Measurements from ENCODE around the gene ABHD12B.
"Not testable (repeated sequence)": the region's sequence is repeated elsewhere in the genome, so short reads cannot be mapped to it uniquely, and the experiment has no call there.

The ABHD12B gene

DNA sequence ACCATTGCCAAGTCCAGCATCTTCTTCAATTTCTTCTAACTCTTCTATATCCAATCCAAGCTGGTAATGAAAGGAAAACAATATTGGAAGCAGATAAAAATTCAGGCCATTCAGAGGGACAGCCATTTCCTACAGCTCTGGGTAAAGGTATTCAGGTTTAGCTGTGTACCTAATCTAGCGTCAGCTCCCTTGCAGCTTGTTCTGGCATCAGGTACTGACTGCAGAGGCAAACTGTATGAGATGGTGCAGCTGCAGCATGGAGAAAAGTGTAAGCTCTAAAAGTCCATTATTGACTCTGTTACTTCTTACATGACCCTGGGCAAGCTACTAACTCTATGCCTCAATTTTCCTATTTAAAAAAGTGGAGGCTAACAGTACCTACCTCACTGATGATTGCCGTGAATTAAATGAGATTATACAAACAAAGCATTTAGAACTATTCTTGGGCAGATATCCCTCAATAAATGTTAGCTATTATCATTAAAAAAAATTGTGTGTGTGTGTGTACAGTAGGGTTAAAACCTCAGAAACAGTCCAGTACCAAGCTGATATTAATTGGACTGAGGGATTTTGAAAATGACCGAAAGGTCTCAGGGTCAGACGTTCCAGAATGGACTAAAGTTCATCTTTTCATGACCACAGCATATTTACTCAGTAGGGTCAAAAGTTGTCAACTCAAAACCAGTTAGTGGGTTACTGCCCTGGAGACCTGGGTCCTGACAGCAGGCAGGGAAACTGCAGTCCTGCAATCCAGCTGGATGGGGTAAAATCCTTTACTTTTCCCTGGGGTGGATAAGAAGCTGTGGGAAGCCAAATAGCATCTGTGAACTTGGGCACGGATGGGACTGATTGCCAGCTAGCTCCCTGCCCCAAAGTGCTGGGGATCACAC, 63.5 kb downstream of the ABHD12B start:
- DNase-seq (ENCODE audit: low read depth), result no peak

DNA sequence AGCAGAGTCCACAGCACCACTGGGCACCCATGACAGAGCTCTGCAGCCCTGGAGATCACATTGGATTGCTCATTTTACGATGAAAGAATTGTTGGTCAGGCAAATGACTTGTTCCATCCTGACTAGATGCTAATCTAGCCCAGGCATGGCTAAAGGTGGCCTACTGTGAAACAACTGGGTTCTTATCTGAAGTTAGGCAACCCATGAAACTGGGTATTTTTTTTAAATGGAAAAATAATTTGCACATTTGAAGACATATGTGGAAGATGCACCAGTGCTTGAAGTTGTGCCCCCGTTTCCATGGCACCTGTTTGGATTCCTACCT, 64.1 kb downstream of the ABHD12B start:
- no peak for DNase-seq (ENCODE audit: low read depth)

DNA sequence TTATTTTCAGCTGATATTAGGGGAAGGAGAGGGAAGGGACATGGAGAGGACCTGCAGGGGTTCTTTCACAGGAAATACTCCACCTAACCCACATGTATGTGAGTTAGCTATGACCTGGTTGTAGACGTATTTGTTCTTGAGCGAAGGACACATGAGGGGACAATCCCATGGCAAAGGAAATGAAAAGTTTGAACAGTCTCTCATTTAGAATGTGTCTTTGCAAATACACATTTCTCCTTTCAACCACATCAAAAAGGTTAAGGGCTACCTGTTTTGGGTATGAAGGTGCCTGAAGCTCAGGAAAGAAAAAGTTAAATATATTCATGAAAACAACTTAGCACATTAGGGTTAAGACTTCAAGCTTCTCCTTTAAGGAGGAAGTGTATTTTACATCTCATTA, 65.0 kb downstream of the ABHD12B start:
- no peak for DNase-seq (ENCODE audit: low read depth)

DNA sequence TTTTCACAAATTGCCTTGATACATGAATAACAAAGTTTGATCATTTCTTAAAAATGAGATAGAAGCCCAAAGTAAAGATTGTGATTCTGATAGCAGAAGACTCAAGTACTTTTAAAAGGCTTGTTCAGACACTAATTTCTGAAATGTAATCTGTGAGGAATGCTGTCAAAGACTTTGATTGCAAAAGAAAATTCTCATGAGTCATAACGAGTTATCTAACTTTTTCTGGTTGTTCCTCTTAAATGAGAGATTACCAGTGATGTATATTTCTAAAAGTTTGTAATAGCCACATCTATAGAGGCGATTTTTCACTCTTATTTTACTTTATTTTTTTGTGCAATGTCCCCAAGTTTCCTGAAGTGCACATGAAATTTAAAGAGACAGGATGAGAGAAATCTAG, 65.5 kb downstream of the ABHD12B start:
- peak; percentile 85 for DNase-seq (ENCODE audit: low read depth)

DNA sequence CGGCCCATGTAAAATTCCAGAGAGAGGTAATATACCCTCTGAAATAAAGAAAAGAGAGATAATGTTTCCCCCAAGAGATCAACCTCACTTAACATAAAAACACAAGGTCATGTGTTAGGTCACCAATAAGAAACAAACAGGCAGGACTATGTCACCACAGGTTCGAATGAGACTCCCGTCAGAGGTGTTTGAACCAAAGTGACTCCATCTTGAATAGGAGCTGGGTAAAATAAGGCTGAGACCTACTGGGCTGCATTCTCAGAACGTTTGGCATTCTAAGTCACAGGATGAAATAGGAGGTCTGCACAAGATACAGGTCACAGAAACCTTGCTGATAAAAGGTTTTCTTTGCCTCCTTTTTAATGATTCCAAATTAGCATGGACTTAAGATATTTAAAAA, 65.9 kb downstream of the ABHD12B start:
- no peak for DNase-seq (ENCODE audit: low read depth)

DNA sequence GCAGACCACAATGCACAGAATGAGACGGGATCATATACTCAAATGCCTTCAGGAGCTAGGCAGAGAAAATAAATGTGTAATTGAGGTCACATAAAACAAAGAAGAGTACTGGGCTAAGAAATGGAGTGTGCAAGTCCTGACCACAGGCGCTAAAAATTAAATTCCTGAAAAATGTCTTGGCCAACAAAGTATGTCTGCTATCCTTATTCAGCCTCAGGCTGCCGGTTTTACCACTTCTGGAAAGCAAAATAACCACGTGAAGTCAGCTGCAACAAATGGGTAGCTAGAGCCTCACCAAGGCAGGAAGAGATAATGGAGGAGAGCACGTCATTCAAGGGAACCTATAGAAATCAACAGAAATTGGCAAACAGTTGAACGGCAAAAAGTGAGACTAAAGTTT, 69.3 kb downstream of the ABHD12B start:
- DNase-seq (ENCODE audit: low read depth), result peak; percentile 97

DNA sequence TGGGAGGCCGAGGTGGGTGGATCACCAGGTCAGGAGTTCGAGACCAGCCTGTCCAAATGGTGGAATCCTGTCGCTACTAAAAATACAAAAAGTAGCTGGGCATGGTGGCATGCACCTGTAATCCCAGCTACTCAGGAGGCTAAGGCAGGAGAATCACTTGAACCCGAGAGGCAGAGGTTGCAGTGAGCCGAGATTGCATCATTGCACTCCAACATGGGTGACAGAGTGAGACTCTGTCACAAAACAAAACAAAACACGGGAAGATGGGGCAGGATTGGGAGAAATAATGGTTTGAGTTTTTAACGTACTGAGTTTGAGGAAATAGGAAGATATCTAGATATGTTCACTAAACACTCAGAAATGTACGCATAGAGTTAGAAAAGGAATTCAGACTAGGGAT, 69.8 kb downstream of the ABHD12B start:
- not testable (repeated sequence) for DNase-seq (ENCODE audit: low read depth)

DNA sequence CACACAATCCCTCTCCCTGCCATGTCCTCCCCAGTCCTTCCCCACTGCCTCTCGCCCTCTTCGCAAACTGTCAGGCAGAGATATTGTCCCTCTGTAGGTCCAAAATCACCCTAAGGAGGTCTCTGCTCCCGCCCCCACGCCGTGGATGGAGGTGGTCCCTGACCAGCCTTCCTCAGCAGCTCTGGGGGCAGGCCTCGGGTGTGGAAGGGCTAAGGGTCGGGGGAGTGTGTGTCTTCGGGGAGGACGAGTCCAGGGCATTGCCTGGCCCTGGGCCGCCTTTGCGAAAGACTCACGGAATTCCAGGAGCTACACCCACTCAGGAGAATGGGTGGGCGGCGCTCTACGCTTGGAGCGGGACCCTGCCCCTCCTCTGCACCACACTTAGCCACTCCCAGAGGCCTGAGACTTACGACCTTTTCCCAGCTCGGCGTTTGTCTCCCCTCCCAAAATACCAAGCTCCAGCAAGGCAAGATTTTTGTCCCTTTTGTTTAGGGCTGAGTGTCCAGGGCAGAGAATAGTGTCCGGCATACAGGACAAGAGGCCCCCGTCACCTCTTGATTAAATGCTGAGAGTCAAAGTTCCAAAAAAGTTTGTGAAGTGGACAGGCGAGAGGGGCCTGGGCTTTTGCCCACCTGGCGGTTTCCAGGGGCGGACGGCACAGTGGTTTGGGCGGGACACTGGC, 71.5 kb downstream of the ABHD12B start:
- peak; percentile 57 for DNase-seq (ENCODE audit: low read depth)

DNA sequence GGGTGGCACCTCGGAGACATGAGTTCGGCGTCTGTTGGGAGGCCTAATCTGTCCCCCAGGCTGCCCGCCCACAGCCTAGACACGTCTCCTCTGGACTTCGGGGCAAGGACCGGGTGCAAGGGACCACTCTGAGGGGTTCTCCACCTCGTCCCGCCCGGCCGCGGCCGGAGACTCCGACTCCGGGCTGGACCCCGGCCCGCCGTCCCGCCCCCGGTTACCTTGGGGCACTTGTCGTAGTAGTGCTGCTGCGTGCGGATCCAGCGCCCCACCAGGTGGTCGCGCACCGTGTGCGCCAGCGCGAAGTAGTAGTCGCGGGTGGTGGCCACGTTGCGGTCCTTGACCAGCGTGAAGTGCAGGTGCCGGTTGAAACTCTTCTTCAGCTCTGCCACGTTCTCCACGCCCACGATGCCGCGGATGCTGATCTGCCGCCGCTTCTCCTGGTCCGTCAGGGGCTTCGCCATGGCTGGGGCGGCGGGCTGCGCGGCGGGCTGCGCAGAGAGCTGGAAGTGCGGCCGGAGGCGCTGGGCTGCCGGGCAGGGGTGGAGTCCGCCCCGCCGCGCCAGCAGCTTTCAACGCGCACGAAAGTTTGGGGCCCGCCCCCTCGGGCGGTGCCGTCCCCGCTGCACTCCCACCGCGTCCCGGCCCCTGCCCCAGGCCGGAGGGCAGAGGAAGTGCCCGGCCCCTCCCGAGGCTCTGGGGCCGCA, 72.2 kb downstream of the ABHD12B start, which contains the start of gene PYGL:
Gene PYGL (minus strand): TSS at position 541 of the 704 bp plus-strand sequence. CDS start 80 bp downstream, at position 461.
- DNase-seq (ENCODE audit: low read depth), result peak; percentile 76

DNA sequence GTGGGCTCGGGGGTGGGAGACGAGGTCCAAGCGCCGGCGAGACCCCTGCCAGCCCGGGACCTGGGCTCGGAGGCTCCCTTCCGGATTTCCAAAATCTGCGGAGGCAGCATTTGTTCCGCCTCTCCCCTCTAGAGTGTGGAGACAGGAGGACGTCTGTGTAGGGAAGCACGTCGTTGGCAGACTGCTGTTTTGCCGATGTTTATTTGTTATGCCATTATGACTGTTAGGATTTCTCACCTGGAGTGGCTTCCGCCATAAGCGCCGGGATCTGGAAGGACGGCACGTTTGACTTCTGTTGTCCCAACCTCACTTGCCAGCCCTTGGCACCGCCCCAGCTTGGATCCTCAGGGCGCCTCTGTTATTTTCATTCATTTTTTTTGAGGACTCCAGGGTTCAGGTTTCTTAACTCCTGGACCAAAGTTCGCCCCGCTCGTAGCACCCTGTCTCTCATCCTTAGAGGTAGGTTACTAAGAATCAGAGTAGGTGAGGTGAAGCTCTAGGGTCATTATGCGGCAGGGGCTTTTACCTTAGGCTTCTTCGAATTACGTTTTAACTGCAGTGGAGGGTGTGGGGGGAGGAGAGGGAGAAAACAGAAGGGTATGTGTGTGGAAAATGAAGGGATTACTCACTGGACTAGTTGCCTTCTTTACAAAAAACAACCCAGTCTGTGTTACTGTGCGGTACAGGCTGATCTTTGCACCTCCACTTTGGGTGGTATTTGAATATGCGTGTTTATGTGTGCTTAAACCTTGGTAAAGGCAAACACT, 73.0 kb downstream of the ABHD12B start:
- DNase-seq (ENCODE audit: low read depth), result peak; percentile 55

DNA sequence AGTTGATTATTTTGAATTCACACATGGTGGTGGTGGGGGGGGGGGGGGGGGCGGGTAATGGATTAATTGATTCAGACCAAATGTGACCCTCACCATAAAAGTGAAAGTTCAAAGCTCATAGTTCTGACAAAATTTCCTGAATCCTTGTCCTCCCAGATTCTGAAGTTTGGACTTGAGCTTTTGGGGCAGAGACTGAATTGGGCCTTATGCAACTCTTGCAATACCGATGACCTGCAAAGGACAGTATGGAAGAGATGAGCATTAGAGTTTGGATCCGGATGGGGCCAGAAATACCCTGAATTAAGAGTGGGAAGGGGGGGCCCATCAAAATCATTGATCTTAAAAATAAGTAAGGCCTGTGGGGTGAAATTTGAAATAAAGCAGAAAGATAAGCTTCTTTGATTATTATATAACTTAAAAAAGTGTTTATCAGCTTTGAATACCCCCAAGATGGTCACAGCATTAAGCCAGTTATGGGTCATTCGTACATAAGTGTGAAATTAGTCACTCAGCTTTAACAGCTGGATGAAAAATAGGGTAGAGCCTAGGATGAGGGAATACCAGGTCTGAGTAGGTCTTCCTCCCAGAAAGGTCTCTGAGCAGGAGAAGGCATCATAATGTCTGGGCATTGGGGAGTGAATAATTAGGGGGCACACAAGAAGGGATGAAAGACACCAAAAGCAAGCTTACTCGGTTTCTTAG, 74.5 kb downstream of the ABHD12B start:
- no peak for DNase-seq (ENCODE audit: low read depth)

DNA sequence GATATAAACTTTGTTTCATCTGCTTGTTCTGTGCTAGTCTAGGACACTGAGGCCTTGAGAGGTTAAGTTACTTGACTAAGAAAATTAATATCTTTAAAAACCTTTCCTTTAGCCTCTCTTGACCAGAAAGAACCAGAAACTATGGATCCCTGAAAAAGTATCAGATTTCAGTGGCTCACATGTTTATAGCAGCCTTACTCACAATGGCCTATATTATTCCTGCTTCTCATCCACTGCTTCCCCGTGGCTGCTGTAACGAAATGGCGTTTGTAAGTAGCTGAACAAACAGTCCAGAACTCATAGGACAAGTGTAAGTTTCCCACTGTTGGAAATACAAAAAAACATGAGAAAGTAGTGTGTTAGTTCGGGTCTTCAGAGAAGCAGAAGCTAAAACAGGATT, 75.6 kb downstream of the ABHD12B start:
- DNase-seq (ENCODE audit: low read depth), result no peak

DNA sequence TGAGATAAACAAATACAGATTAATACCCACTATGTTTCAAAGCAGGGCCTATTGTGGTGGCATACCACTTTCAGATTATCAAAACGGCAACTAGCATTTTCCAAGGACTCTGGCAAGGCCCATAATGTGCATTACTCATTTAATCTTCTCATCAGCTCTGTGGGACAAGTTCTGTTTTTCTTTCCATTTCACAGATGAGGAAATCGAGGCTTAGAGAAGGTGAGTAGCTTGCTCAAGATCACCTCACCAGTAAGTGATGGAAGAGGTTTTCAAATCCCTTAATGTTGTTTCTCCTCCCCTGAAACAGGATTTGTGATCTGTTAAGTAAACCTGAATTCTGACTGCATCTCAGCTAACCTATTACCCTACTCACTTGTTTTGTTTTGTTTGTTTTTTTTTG, 76.4 kb downstream of the ABHD12B start:
- no peak for DNase-seq (ENCODE audit: low read depth)

DNA sequence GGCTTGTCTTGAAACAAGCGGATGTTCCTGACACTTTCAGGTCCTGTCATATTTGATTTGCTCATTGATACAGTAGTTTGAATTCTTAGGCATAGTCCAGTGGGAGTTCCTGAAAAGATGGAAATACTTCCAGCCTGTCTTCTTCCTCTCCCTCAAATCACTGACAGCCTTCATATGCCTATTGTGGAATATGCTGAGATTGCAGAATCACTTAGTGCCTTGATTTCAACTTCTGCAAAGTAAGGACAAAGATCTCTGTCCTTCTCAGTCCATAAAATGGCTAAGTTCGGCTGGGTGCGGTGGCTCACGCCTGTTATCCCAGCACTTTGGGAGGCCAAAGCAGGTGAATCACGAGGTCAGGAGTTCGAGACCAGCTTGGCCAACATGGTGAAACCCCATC, 79.2 kb downstream of the ABHD12B start:
- no peak for DNase-seq (ENCODE audit: low read depth)

DNA sequence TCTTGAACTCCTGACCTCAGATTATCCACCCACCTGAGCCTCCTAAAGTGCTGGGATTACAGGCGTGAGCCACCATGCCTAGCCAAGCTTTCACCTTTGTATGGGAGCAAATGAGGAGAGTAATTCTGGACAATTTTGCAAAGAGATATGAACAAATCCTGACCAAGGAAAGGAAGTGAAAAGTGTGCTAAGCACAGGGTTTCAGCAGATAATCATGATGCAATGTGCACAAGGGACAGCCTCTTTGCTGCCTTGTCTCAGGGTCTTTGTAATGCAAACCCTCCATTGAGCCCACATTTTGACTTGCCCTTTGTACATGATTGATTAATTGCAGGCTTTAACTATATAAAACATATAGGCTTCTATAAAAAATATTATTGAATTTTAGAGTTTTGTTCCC, 81.6 kb downstream of the ABHD12B start:
- DNase-seq (ENCODE audit: low read depth), result no peak
